ENCODE data around the gene DCUN1D5. TPM values are rescaled to one million over a fixed set of nuclear protein-coding genes. Genes with fewer than 3 reads are reported as not detected.

The DCUN1D5 gene
- total and polyA plus RNA-seq, 9 of the 15 experiments (the other 6 are each of a cell fraction or from before 2014, with no cell fraction given), result 38.4 to 242 (median 115) TPM

DNA sequence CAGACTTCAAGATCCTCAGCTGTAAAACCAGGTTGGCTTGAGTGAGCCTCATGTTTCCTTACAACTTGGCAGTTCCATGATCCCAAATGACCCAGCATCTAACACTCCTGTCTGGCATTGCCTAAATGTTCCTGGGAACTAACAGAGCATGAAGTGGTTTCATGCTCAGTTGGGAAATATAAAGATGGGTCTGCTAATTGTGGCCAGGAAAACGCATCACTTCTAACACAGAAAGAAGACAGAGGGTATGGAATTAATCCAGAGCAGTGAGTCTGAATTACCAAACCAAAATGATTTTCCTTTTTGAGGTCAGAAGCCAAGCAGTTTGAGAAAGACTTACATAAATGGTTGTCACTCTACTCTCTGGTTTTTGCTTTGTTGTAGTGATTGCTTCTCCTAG lies 75.9 kb downstream of the DCUN1D5 start:
- Histone ChIP-seq H3K27ac (ENCODE audit: extremely low read depth, low read depth, low read length) (no peak overlapping the region), H3K27me3 (ENCODE audit: control insufficient read depth in 2 of 2, insufficient read depth in 2 of 2, low read length in 2 of 2) (no peaks in the 10 kb centered on the region), H3K79me2 (ENCODE audit: control insufficient read depth, insufficient read depth, low read length) (no peaks in the 10 kb centered on the region), H3K36me3 (ENCODE audit: control insufficient read depth, insufficient read depth, low read length) (no peaks in the 10 kb centered on the region), H3K9me1 (ENCODE audit: control insufficient read depth, insufficient read depth, low read length) (no peaks in the 10 kb centered on the region), H3K9ac (ENCODE audit: insufficient read depth in 1 of 2, low read depth in 2 of 2, low read length in 2 of 2) (no peak overlapping the region), H3K4me3 (no peak overlapping the region), H2AFZ (ENCODE audit: low read depth, low read length) (no peak overlapping the region), H3K9me3 (replicated peaks; ENCODE audit: control insufficient read depth, insufficient read depth, low read depth, low read length) (no peaks in the 10 kb centered on the region), H3K4me1 (replicated peaks in 1 of 2; ENCODE audit: control insufficient read depth in 2 of 2, insufficient read depth in 2 of 2, low read length in 2 of 2) (no peaks in the 10 kb centered on the region), H3K4me2 (ENCODE audit: insufficient read depth, low read length) (no peak overlapping the region), H4K20me1 (replicated peaks; ENCODE audit: control insufficient read depth, insufficient read depth, low read length) (no peaks in the 10 kb centered on the region)
- TF ChIP-seq PTTG1 (tag; IDR thresholded peaks at IDR 0.05; ENCODE audit: low read depth), result no peak
- no peak for TF ChIP-seq SRSF7 (optimal IDR thresholded peaks at IDR 0.05; ENCODE audit: low read depth, low read length)
- TF ChIP-seq PML (IDR thresholded peaks at IDR 0.05; ENCODE audit: low read length), result no peak
- no peak for TF ChIP-seq NFRKB (IDR thresholded peaks at IDR 0.05; ENCODE audit: low read depth)
- TF ChIP-seq KLF16 (IDR thresholded peaks at IDR 0.05), result no peak
- TF ChIP-seq, protein P1, sequence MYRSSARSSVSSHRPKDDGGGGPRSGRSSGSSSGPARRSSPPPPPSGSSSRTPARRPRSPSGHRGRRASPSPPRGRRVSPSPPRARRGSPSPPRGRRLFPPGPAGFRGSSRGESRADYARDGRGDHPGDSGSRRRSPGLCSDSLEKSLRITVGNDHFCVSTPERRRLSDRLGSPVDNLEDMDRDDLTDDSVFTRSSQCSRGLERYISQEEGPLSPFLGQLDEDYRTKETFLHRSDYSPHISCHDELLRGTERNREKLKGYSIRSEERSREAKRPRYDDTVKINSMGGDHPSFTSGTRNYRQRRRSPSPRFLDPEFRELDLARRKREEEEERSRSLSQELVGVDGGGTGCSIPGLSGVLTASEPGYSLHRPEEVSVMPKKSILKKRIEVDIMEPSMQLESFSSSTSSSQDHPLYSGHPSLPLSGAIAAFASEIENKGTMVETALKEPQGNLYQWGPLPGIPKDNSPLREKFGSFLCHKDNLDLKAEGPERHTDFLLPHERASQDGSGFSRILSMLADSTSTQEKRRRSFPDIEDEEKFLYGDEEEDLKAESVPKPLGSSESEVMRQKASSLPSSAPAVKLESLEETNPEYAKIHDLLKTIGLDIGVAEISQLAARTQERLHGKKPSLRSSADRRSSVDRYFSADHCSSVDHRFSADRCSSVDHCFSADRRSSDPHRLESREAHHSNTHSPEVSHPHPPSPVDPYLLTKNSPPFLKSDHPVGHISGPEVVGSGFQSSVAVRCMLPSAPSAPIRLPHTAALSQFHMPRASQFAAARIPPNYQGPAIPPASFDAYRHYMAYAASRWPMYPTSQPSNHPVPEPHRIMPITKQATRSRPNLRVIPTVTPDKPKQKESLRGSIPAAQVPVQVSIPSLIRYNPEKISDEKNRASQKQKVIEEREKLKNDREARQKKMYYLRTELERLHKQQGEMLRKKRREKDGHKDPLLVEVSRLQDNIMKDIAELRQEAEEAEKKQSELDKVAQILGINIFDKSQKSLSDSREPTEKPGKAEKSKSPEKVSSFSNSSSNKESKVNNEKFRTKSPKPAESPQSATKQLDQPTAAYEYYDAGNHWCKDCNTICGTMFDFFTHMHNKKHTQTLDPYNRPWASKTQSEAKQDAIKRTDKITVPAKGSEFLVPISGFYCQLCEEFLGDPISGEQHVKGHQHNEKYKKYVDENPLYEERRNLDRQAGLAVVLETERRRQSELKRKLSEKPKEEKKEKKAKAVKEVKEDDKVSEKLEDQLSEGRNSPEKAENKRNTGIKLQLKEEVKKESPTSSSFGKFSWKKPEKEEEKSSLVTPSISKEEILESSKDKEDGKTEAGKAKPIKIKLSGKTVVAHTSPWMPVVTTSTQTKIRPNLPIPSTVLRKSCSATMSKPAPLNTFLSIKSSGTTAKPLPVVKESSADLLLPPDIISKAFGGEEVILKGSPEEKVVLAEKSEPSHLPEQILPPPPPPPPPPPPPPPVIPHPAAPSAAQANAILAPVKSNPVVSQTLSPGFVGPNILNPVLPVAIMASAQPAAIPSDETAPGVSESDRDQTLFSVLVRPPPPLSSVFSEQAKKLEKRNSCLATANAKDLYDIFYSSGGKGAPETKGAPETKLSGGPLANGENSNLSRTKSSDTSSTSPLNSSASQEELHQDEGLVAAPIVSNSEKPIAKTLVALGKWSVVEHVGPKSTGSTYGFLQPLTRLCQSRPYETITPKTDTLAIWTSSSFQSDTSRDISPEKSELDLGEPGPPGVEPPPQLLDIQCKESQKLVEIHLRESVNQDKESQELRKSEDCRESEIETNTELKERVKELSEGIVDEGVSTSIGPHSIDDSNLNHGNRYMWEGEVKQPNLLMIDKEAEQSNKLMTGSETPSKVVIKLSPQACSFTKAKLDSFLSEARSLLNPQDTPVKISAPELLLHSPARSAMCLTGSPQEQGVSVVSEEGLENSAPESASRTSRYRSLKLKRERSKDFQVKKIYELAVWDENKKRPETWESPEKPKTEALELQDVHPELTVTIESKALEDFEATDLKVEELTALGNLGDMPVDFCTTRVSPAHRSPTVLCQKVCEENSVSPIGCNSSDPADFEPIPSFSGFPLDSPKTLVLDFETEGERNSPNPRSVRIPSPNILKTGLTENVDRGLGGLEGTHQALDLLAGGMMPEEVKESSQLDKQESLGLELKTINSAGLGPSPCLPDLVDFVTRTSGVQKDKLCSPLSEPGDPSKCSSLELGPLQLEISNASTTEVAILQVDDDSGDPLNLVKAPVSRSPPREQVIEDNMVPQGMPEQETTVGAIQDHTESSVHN (IDR thresholded peaks at IDR 0.05; ENCODE audit: borderline replicate concordance in 1 of 2, low read depth in 1 of 2), result no peak
- TF ChIP-seq SMARCB1 (IDR thresholded peaks at IDR 0.05; ENCODE audit: insufficient read length, low read depth), result no peak
- TF ChIP-seq, protein P2, sequence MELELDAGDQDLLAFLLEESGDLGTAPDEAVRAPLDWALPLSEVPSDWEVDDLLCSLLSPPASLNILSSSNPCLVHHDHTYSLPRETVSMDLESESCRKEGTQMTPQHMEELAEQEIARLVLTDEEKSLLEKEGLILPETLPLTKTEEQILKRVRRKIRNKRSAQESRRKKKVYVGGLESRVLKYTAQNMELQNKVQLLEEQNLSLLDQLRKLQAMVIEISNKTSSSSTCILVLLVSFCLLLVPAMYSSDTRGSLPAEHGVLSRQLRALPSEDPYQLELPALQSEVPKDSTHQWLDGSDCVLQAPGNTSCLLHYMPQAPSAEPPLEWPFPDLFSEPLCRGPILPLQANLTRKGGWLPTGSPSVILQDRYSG (tag; conservative IDR thresholded peaks at IDR 0.05; ENCODE audit: low read depth), result no peak
- TF ChIP-seq, protein P3, sequence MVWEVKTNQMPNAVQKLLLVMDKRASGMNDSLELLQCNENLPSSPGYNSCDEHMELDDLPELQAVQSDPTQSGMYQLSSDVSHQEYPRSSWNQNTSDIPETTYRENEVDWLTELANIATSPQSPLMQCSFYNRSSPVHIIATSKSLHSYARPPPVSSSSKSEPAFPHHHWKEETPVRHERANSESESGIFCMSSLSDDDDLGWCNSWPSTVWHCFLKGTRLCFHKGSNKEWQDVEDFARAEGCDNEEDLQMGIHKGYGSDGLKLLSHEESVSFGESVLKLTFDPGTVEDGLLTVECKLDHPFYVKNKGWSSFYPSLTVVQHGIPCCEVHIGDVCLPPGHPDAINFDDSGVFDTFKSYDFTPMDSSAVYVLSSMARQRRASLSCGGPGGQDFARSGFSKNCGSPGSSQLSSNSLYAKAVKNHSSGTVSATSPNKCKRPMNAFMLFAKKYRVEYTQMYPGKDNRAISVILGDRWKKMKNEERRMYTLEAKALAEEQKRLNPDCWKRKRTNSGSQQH (CRISPR knock-in tag; IDR thresholded peaks at IDR 0.05), result no peak
- TF ChIP-seq ZNF133 (CRISPR knock-in tag; IDR thresholded peaks at IDR 0.05), result no peak
- intact Hi-C loops (cut with micrococcal nuclease), result no loop called here
- CTCF ChIA-PET (ENCODE audit: low intra/inter-chr PET ratio), result no interaction called here
- no TSS peak for BruUV-seq (replicated peaks)
- in situ Hi-C loops (cut with MboI), result no loop called here
- ATAC-seq (no peak), FAIRE-seq (no peak), DNase-seq (ENCODE audit: extremely low read depth in 1 of 4, low spot score in 3 of 4) (no peak)
- WGBS (ENCODE audit: insufficient coverage, low coverage, missing lambda C conversion rate), result 0% methylated on average over 1 of the region's 1 CpG
- POLR2A ChIA-PET, result no interaction called here
